HTERT RPE-1 (cell line): ENCODE results near the gene CAMTA1.

ENCODE experiments used
- in situ Hi-C: fragments of 300-500 bp; cut with MboI; formaldehyde crosslinking; loops from 4 replicates; pipeline ENCODE4 v1.14.3; 2020; ENCODE audit warnings: low sequenced_read_pairs

Gene CAMTA1

DNA sequence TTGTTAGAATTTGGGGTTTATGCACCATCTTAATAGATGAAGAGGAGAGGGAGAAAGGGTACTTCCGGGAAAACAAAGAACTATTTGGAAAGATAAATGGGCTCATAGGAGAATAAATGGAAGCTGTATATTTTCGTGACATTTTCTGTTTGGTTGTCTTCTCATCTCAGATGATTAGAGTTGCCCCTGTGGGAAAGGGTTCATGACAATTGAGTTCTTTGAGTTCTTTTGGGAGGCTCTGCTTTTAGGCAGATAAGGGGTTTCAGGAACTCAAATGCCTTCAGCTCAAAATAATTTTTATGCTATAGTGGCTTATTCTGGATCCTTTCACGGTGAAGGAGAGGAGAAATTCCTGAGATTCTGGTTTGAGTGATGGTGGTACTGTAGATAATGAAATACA lies 63.6 kb downstream of the CAMTA1 start:
- in situ Hi-C loops = no loop called here

GRCh38 chr1:6850537-6850936 lies 65.3 kb downstream of the CAMTA1 start:
- in situ Hi-C loops = no loop called here

- in situ Hi-C loops = no loop called here
Measured at GRCh38 chr1:6852136-6852890, 67.1 kb downstream of the CAMTA1 start.

GRCh38 chr1:6854166-6854565 lies 68.9 kb downstream of the CAMTA1 start:
- in situ Hi-C loops = no loop called here

GRCh38 chr1:6857831-6858230 lies 72.6 kb downstream of the CAMTA1 start:
- in situ Hi-C loops = no loop called here

DNA sequence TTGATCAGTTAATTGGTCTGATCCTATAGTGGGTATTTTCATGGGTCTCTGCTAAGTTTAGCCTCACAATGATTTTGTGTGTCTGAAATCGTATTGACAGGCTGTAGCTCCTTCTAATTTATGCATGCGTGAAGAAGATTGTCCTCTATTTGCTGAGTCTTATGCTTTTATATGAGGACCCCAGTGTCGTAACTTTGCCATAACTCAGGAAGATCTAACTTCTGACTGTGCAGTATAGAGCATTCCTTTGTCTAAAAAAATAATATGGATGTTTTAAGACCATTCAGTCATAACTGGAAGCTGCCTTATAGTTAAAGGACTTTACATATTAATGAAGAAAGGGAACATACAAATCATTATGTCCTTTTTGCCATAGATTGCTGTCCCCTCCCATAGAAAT lies 73.3 kb downstream of the CAMTA1 start:
- in situ Hi-C loops = no loop called here

DNA sequence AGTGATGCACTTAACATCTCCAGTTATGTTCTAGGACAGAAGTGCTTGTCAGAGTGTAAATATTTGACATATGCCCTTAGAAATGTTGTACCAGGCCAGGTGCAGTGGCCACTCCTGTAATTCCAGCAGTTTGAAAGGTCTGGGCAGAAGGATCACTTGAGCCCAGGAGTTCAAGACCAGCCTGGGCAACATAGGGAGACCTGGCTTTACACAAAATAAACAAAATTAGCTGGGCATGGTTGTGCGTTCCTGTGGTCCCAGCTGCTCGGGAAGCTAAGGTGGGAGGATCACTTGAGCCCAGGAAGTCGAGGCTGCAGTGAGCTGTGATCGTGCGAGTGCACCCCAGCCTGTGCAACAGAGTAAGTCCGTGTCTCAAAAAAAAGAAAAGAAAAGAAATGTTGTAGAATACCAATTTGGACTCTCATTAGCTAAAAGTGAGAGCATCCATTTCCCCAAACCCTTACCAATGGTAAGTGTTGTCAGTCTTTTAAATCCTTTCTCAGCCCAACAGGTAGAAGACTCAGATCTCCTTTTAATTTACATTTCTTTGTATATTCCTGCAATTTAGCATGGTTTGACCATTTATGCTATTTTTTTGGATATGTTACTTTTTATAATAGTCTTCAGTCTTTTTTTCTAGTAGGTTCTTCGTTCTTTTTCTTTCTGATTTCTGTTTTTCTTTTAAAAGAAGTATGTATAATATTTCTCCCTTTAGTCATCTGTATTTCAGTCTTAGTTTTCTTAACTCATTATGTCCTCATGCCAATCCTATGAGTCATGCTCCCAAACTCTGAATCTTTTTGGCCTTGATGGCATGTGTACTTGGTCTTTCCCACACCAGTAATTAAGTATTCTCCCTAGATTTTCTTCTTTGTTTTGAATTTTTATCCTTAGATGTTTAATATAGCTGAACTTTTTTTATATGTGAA lies 74.4 kb downstream of the CAMTA1 start:
- in situ Hi-C loops = no loop called here

DNA sequence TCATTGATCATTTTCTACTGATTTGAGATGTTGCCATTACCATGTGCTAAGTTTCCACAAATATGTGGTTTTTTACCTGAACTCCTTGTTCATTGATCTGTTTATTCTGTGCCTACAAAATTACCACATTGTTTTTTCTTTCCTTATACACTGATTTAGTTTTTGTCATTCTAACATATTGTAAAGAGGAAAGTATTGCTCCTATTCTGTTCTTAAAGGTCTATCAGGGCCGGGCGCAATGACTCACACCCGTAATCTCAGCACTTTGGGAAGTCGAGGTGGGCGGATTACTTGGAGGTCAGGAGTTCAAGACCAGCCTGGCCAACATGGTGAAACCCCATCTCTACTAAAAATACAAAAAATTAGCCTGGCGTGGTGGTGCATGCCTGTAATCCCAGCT lies 75.1 kb downstream of the CAMTA1 start:
- in situ Hi-C loops = no loop called here

DNA sequence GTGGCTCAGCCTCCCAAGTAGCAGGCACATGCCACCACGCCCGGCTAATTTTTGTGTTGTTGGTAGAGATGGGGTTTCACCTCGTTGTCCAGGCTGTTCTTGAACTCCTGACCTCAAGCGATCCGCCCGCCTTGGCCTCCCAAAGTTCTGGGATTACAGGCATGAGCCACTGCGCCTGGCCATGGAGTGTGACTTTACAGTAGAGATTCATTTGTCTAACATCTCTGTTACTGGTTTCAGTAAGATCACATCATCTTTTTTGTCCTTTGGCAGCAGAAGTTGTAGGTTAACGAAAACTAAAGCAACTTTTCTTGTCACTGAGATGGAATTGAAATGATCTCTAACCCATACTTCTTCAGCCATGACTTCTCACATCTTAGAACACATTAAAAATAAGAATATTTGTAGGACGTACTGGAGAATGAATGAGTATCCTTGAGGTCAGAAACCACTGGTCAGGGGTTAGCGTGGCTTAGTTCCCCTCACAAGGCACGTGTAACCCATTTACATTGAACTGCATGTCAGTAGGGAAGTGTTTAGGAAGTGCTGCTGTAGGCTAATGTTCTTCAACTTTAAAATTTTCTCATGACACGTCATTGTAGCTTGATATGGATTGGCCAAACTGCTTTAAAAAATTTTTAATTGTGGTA lies 75.9 kb downstream of the CAMTA1 start:
- in situ Hi-C loops = no loop called here

- in situ Hi-C loops = no loop called here
Measured at GRCh38 chr1:6862906-6863305, 77.7 kb downstream of the CAMTA1 start.

- in situ Hi-C loops = no loop called here
Measured at GRCh38 chr1:6864166-6864565, 78.9 kb downstream of the CAMTA1 start.

DNA sequence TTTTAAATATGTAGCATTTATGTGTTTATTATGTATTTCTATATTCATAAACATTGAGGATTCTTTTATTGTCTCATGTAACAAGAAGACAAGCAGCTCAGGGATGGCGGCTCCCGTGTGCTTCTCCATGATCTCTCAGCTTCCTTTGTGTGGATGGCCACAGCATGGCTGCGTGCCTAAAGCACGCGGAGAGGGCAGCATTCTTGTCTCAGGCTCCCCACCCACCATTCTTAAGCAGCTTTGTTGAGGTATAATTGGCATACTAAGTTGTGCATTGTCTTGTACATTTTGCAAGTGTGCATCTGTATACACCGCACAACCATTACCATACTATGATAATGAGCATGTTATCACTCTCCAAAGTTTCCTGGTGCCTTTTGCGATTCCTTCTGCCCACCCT lies 81.6 kb downstream of the CAMTA1 start:
- in situ Hi-C loops = no loop called here

GRCh38 chr1:6867321-6867720 lies 82.1 kb downstream of the CAMTA1 start:
- in situ Hi-C loops = no loop called here

DNA sequence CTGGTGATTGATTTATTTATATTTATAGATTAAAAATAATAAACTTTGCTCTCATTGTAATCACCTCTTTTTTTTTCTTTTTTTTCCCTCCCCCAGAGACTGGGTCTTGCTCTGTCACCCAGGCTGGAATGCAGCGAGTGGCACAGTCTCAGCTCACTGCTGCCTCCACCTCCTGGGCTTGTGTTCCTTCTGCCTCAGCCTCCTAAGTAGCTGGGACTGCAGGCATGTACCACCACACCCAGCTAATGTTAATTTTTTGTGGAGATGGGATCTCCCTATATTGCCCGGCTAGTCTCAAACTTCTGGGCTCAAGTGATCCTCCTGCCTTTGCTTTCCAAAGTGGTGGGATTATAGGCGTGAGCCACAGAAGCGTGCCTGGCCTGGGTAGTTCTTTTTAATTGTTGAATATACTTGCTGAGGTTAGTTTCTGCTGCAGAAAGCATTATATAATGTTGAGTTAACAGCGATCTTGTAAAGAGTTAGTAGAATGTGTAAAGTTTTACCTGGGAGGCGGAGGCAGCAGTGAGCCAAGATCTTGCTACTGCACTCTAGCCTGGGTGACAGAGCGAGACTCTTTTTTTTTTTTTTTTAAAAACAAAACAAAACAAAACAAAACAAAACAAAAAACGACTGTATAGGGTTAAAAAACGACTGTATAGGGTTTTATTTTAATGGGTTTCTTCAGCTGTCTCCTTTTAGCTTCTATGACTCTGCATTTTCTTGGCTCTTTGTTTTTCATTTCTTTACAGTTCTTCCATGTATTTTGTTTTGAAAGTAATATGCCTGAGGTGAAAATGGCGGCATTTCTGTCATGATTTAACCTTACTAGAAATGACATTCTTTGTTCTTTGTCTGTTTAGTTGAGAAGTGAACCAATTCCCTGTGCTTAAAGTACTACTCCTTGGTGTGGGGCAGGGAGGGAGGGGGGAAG lies 82.7 kb downstream of the CAMTA1 start:
- in situ Hi-C loops = no loop called here

DNA sequence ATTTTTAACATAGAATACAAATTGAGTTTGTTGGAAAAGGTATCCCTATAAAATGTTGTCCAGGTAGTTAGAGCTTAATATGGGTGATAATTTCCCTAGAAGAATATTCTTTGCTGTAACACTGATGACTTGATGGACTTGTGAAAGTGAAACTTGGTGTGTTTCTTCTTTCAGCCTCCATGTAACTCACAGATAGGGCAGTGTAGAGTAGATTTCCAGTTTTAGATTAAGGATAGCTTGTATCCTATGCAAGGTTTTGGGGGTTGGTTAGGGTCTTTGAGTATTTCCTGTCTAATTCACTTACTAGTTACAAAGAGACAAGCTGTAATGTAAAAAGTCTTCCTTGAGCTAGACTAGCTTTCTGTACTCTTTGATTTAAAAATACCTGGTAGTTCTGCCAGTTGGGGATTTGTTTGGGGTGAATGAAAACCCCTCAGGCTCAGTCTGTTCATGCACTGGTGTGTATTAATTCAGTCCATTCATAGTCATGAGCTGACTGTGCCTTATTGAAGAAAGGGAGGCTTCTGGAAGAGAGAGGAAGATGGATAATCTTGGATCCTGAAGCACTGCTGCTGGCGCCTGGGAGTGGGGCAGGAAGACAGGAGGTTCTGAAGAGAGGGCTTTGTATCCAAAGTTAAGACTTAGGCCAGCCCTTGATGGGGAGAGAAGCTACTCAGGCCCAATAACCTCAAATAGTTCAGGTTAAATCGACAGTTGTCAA lies 83.6 kb downstream of the CAMTA1 start:
- in situ Hi-C loops = no loop called here

DNA sequence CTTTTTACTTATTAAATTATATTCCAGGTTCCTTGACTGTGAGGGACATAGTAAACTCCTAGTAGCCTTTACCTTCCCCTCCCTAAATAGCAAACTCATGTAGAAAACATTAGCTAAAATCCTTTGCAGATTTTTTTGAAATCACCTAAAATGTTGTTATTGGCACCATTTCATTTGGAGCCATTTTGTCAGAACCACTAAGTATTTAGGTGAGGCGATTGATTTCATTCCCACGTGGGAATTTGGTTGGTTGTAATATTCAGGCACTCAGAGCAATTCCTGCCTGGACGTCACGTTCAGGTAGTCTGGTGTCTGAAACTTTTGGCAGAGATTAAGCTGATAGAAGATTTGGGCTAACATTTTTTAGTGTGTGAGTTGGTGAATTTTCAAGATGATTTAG lies 84.3 kb downstream of the CAMTA1 start:
- in situ Hi-C loops = no loop called here

GRCh38 chr1:6870086-6870485 lies 84.8 kb downstream of the CAMTA1 start:
- in situ Hi-C loops = no loop called here

DNA sequence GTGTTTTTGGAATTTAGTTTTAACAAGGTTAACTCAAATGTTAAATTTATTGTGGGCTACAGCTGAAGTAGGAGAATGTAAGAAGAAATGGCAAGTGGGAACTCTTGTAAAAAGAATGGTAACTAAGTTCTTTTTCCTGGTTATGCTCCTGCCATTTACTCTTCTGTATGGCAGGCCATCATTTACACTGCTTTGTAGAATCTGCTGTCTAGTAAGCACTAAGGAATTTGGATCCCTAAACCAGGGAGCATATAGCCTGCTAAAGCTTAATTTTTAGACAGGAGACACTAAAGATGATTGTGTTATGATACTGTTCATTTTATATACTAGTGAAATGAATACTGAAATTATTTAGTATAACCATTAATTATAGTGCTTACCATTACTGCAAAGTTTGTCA lies 85.3 kb downstream of the CAMTA1 start:
- in situ Hi-C loops = no loop called here

- in situ Hi-C loops = no loop called here
Measured at GRCh38 chr1:6871300-6871972, 86.2 kb downstream of the CAMTA1 start.
